GM21381 (cell line): ENCODE data around the gene FAM168B.

Source experiments
- ATAC-seq: cut with Tn5 transposase; IDR thresholded peaks from one replicate; pipeline ENCODE4 v1.9.1; 2021; ENCODE audit warnings: mild to moderate bottlenecking, moderate library complexity; ENCODE audit not compliant: unreplicated experiment

Gene FAM168B

GRCh38 chr2:131056204-131056931 is 36.9 kb downstream of the FAM168B start:
- ATAC-seq: no peak

- ATAC-seq: no peak
Measured at GRCh38 chr2:131055169-131056065, 37.8 kb downstream of the FAM168B start.

- ATAC-seq: no peak
Measured at GRCh38 chr2:131054488-131054887, 38.8 kb downstream of the FAM168B start.

- ATAC-seq: no peak
Measured at GRCh38 chr2:131052741-131053263, 40.5 kb downstream of the FAM168B start.

GRCh38 chr2:131050896-131051295 is 42.4 kb downstream of the FAM168B start:
- ATAC-seq: no peak

GRCh38 chr2:131049150-131049718 is 44.0 kb downstream of the FAM168B start:
- no peak for ATAC-seq

- no peak for ATAC-seq
Measured at GRCh38 chr2:131048641-131049040, 44.6 kb downstream of the FAM168B start.

GRCh38 chr2:131047920-131048560 is 45.2 kb downstream of the FAM168B start:
- ATAC-seq: no peak

- no peak for ATAC-seq
Measured at GRCh38 chr2:131046918-131047652, 46.2 kb downstream of the FAM168B start.

GRCh38 chr2:131046028-131046917 is 47.0 kb downstream of the FAM168B start:
- ATAC-seq: no peak

GRCh38 chr2:131045286-131046027 is 47.8 kb downstream of the FAM168B start:
- no peak for ATAC-seq

GRCh38 chr2:131044757-131045150 is 48.5 kb downstream of the FAM168B start:
- ATAC-seq: no peak

GRCh38 chr2:131044075-131044756 is 49.0 kb downstream of the FAM168B start:
- no peak for ATAC-seq

GRCh38 chr2:131043199-131044074 is 49.8 kb downstream of the FAM168B start:
- ATAC-seq: no peak

GRCh38 chr2:131042148-131042775 is 51.0 kb downstream of the FAM168B start:
- ATAC-seq: no peak

- ATAC-seq: no peak
Measured at GRCh38 chr2:131041402-131042147, 51.7 kb downstream of the FAM168B start.
